A673 (cell line): ENCODE measurements around the gene ZFYVE9. TPM values are rescaled to one million over a fixed set of nuclear protein-coding genes. Genes with fewer than 3 reads are reported as not detected.

Experiments used
- BruUV-seq: library from RNA; stranded (reverse); fragments of 400-500 nt; replicated peaks from 2 replicates; lab custom pipeline; 2021; lab: Mats Ljungman, UMichigan
- CTCF ChIA-PET: fragments of 300-600 bp; sonication (Branson Sonifier 250); formaldehyde crosslinking; loops from one replicate; lab custom pipeline; 2022; ENCODE audit warnings: antibody characterized with exemption; lab: Charles Lee
- POLR2A ChIA-PET: fragments of 300-600 bp; sonication (Branson Sonifier 250); formaldehyde crosslinking; loops from one replicate; lab custom pipeline; 2022; ENCODE audit warnings: antibody characterized with exemption; ENCODE audit not compliant: low non-redundant PET; lab: Charles Lee
- DNase-seq: peaks from one replicate; pipeline ENCODE4 v3.0.0-alpha.2; 2015; ENCODE audit warnings: low spot score
- H3K27ac ChIP-seq: fragments of 200-600 bp; sonication (generic); 2 replicates; pipeline ENCODE4 v1.5.1; 2016; ENCODE audit warnings: mixed run types, low read depth, mild to moderate bottlenecking, mixed read lengths, antibody characterized with exemption, low read length; ENCODE audit not compliant: poor library complexity, severe bottlenecking
- H3K27me3 ChIP-seq: fragments of 200-600 bp; sonication (generic); replicated peaks from 2 replicates; pipeline ENCODE4 v1.6.1; 2017; ENCODE audit warnings: mixed run types, low read depth, mild to moderate bottlenecking, mixed read lengths, antibody characterized with exemption, low read length; ENCODE audit not compliant: insufficient read depth, poor library complexity
- H3K36me3 ChIP-seq: fragments of 200-600 bp; sonication (generic); 2 replicates; pipeline ENCODE4 v1.6.1; 2016; ENCODE audit warnings: mixed run types, mild to moderate bottlenecking, mixed read lengths, antibody characterized with exemption, low read length; ENCODE audit not compliant: insufficient read depth, poor library complexity, severe bottlenecking
- H3K4me1 ChIP-seq: fragments of 200-600 bp; sonication (generic); 2 replicates; pipeline ENCODE4 v1.6.1; 2017; ENCODE audit warnings: mixed run types, mild to moderate bottlenecking, mixed read lengths, antibody characterized with exemption, low read length; ENCODE audit not compliant: insufficient read depth, poor library complexity, severe bottlenecking
- H3K4me3 ChIP-seq: fragments of 200-600 bp; sonication (generic); 2 replicates; pipeline ENCODE4 v1.5.1; 2016; ENCODE audit warnings: low read depth, mixed run types, mild to moderate bottlenecking, mixed read lengths, low read length; ENCODE audit not compliant: poor library complexity, severe bottlenecking
- H3K9me3 ChIP-seq: fragments of 200-600 bp; sonication (generic); 2 replicates; pipeline ENCODE4 v1.6.1; 2016; ENCODE audit warnings: mixed run types, low read depth, mild to moderate bottlenecking, mixed read lengths, antibody characterized with exemption, low read length; ENCODE audit not compliant: poor library complexity, severe bottlenecking
- CTCF ChIP-seq: fragments of 300-800, 200-600 bp; sonication (generic); conservative IDR thresholded peaks from 2 replicates; pipeline ENCODE4 v1.5.1; 2017; ENCODE audit warnings: low read depth, mild to moderate bottlenecking, antibody characterized with exemption, low read length, moderate library complexity, mixed read lengths
- EZH2 ChIP-seq: fragments of 200-600 bp; sonication (generic); IDR thresholded peaks from 2 replicates; pipeline ENCODE4 v1.6.1; 2017; ENCODE audit warnings: borderline replicate concordance, low read depth, mild to moderate bottlenecking, mixed read lengths, antibody characterized with exemption, low read length; ENCODE audit not compliant: poor library complexity, severe bottlenecking
- intact Hi-C: fragments of 100-400 bp; cut with micrococcal nuclease; formaldehyde crosslinking; loops from one replicate; pipeline ENCODE4 v1.10.0; 2022; ENCODE audit not compliant: unreplicated experiment
- total RNA-seq: library from RNA; stranded (reverse); gene quantifications from 2 replicates; pipeline ENCODE4 v1.2.3, GENCODE V29; 2021

ZFYVE9 gene
- total RNA-seq, 1 experiment from 2014 or later: 19.6 TPM

- Histone ChIP-seq H3K4me1 (no peaks in the 10 kb centered on the region), H3K4me3 (no peak overlapping the region), H3K36me3 (no peaks in the 10 kb centered on the region), H3K9me3 (no peaks in the 10 kb centered on the region), H3K27me3 (no peaks in the 10 kb centered on the region), H3K27ac (no peak overlapping the region)
- TF ChIP-seq EZH2: no peak
- TF ChIP-seq CTCF: peak; percentile 79
- DNase-seq: peak; percentile 64
- BruUV-seq: no TSS peak
- intact Hi-C loops: loop anchor here (2.0 to 5.0 kb wide), 3 partner anchors 154 to 400 kb away; partner anchors contain the start of gene ZFYVE9
- ChIA-PET CTCF (interaction anchor here (0.6 to 1.0 kb wide), 3 partner anchors 157 to 396 kb away, joined by 3 to 6 read pairs (median 4); no protein-coding TSS in a partner anchor), POLR2A (interaction anchor here (0.6 kb wide), 1 partner anchor 247 kb away, joined by 4 read pairs; no protein-coding TSS in a partner anchor)
Observed at GRCh38 chr1:52296345-52296744, 154.5 kb downstream of the ZFYVE9 start.

GRCh38 chr1:52305417-52306226, 163.7 kb downstream of the ZFYVE9 start:
- Histone ChIP-seq H3K9me3 (no peaks in the 10 kb centered on the region), H3K4me1 (no peaks in the 10 kb centered on the region), H3K36me3 (no peaks in the 10 kb centered on the region), H3K27me3 (no peaks in the 10 kb centered on the region), H3K27ac (no peak overlapping the region), H3K4me3 (no peak overlapping the region)
- ChIA-PET CTCF (no interaction called here), POLR2A (no interaction called here)
- no peak for DNase-seq
- no peak for TF ChIP-seq EZH2
- TF ChIP-seq CTCF: no peak
- no TSS peak for BruUV-seq
- intact Hi-C loops: no loop called here

- no peak for TF ChIP-seq EZH2
- TF ChIP-seq CTCF: no peak
- Histone ChIP-seq H3K36me3 (no peaks in the 10 kb centered on the region), H3K4me1 (no peaks in the 10 kb centered on the region), H3K4me3 (no peak overlapping the region), H3K27ac (no peak overlapping the region), H3K9me3 (no peaks in the 10 kb centered on the region), H3K27me3 (no peaks in the 10 kb centered on the region)
- ChIA-PET POLR2A (no interaction called here), CTCF (interaction anchor here (0.6 kb wide), 1 partner anchor 164 kb away, joined by 3 read pairs; no protein-coding TSS in a partner anchor)
- BruUV-seq: no TSS peak
- DNase-seq: no peak
- intact Hi-C loops: no loop called here
Observed at GRCh38 chr1:52306227-52307006, 164.5 kb downstream of the ZFYVE9 start.
